K562 treated with DMSO at 1 percent for 12 hours (cell line): ENCODE measurements around the gene CARMIL1. TPM values are rescaled to one million over a fixed set of nuclear protein-coding genes. Genes with fewer than 3 reads are reported as not detected.

Source experiments
- total RNA-seq: library from RNA; unstranded; fragments of 300-600 nt; gene quantifications from 2 replicates; pipeline ENCODE4 v1.2.3, GENCODE V29; 2022; ENCODE audit not compliant: insufficient read depth

Gene CARMIL1
- 0.37 TPM in 1 of 2 replicates, not detected in the other for total RNA-seq

DNA sequence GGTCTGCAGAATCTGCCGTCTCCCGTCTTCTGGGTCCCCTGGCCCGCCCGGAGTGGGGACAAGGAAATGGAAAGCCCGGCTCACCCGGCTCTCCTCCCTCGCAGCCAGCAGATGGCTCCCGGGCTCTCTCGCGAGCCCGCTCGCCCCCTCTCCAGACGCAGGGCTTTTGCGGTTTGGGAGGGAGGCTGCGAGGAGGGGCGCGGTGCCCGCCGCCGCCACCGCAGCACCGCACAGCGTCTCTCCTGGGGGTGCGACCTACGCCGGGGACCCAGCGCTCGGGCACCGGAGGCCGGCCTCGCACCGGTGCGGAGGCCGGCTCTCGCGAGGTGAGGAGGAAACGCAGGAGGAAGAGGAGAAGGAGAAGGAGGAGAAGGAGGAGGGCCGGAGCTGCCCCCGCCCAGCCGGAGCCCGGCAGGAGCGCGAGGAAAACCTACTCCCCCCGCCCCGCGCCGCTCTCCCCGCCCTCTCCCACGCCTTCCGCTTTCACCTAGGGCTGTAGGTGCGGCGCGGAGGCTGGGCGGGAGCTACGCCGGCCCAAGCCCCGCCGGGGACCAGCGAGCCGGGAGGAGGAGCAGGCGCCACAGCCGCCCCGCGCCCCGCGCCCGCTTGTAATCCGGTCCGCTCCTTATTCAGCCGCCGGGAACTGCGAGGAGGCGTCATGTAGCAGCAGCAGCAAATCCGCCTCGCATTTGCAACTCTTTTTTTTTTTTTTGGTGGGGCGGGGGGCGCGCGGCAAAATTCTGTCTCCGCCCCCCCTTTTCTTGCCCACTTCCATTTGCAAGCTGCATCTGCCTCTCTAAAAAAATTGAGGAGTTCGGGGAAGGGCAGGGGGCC, at the start of gene CARMIL1:
Gene CARMIL1 (plus strand): TSS at position 461 of the 834 bp plus-strand sequence. CDS start 422 bp downstream, outside the sequence.

DNA sequence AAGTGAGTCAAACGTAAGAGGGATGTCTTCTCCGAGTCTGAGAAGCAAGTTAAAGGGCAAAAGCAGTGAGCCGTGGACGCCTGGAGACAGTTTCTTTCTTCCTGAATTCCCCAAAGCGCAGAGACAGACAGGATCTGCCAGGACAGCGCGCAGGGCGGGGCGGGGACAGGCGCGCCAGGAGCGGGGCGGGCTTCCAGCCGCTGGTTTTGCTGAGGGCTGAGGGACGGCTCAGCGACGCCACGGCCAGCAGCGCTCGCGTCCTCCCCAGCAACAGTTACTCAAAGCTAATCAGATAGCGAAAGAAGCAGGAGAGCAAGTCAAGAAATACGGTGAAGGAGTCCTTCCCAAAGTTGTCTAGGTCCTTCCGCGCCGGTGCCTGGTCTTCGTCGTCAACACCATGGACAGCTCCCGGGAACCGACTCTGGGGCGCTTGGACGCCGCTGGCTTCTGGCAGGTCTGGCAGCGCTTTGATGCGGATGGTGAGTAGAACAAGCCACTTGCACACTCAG, 372.9 kb downstream of the CARMIL1 start, which contains the start of gene SCGN:
Gene SCGN (plus strand): TSS at position 209 of the 509 bp plus-strand sequence. CDS start 189 bp downstream, at position 398.

